MM.1S (cell line): ENCODE data around the gene WAC.

Experiments used
- DNase-seq: peaks from one replicate; pipeline ENCODE4 v3.0.0-alpha.2; 2015
- H2AFZ ChIP-seq: fragments of 300-600 bp; sonication (generic); 2 replicates; pipeline ENCODE4 v1.6.0; 2016; ENCODE audit warnings: antibody characterized with exemption, low read length
- H3F3A ChIP-seq: fragments of 300-600 bp; sonication (generic); 2 replicates; pipeline ENCODE4 v1.6.1; 2016; ENCODE audit warnings: mild to moderate bottlenecking, antibody characterized with exemption, low read length, moderate library complexity, mixed read lengths; ENCODE audit not compliant: insufficient read depth
- H3K27ac ChIP-seq: fragments of 300-600 bp; sonication (generic); 2 replicates; pipeline ENCODE4 v1.5.1; 2016; ENCODE audit warnings: mild to moderate bottlenecking, low read length
- H3K27me3 ChIP-seq: fragments of 300-600 bp; sonication (generic); replicated peaks from 2 replicates; pipeline ENCODE4 v1.6.0; 2016; ENCODE audit warnings: low read length; ENCODE audit not compliant: insufficient read depth
- H3K36me3 ChIP-seq: fragments of 300-600 bp; sonication (generic); replicated peaks from 2 replicates; pipeline ENCODE4 v1.6.1; 2016; ENCODE audit warnings: mild to moderate bottlenecking, low read length, mixed read lengths; ENCODE audit not compliant: insufficient read depth
- H3K4me1 ChIP-seq: fragments of 300-600 bp; sonication (generic); 2 replicates; pipeline ENCODE4 v1.6.1; 2016; ENCODE audit warnings: low read length, mixed read lengths
- H3K4me2 ChIP-seq: fragments of 300-600 bp; sonication (generic); 2 replicates; pipeline ENCODE4 v1.6.0; 2016; ENCODE audit warnings: low read depth, low read length
- H3K4me3 ChIP-seq: fragments of 300-600 bp; sonication (generic); 2 replicates; pipeline ENCODE4 v1.5.1; 2016; ENCODE audit warnings: low read length, mixed read lengths
- H3K79me2 ChIP-seq: fragments of 300-600 bp; sonication (generic); 2 replicates; pipeline ENCODE4 v1.6.1; 2016; ENCODE audit warnings: mixed run types, low read length, mixed read lengths
- H3K9ac ChIP-seq: fragments of 300-600 bp; sonication (generic); 2 replicates; pipeline ENCODE4 v1.6.1; 2016; ENCODE audit warnings: low read length, mixed read lengths
- H3K9me2 ChIP-seq: fragments of 300-600 bp; sonication (generic); replicated peaks from 2 replicates; pipeline ENCODE4 v1.6.1; 2016; ENCODE audit warnings: mild to moderate bottlenecking, low read length, mixed read lengths; ENCODE audit not compliant: insufficient read depth
- H3K9me3 ChIP-seq: fragments of 300-600 bp; sonication (generic); replicated peaks from 2 replicates; pipeline ENCODE4 v1.6.1; 2016; ENCODE audit warnings: mild to moderate bottlenecking, low read length, mixed read lengths; ENCODE audit not compliant: insufficient read depth
- H4K20me1 ChIP-seq: fragments of 300-600 bp; sonication (generic); 2 replicates; pipeline ENCODE4 v1.6.1; 2016; ENCODE audit warnings: mild to moderate bottlenecking, low read length, moderate library complexity, mixed read lengths; ENCODE audit not compliant: insufficient read depth
- EZH2 ChIP-seq: fragments of 300-600 bp; sonication (generic); optimal IDR thresholded peaks from 2 replicates; pipeline ENCODE3; 2017; ENCODE audit warnings: low read depth, mild to moderate bottlenecking, antibody characterized with exemption, low read length, mixed read lengths
- EZH2phosphoT487 ChIP-seq: fragments of 300-600 bp; sonication (generic); IDR thresholded peaks from 2 replicates; pipeline ENCODE4 v1.6.1; 2018; ENCODE audit warnings: antibody characterized with exemption, low read length
- TF ChIP-seq, protein P1 (sequence below): fragments of 300-600 bp; sonication (generic); IDR thresholded peaks from 2 replicates; pipeline ENCODE4 v1.5.1; 2016; ENCODE audit warnings: antibody characterized with exemption, low read length, mixed read lengths

Gene WAC

DNA sequence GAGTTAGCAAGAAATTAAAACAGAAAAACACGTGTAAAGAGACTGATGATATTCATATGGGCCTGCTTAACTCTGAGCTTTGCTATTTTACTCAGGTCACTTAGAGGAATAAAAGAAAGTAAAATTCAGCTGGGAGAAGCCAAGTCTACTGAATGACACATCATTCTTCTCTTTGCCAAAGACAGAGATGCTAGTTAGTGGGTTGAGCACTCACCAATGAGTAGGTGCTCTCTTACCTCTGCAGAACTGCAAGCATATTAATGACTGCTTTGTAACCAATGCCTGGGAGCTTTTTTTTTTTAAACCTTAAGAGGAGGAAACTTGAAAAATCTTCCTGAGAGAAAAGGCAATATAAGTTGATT is 99.6 kb downstream of the WAC start:
- Histone ChIP-seq H3K9me3 (no peaks in the 10 kb centered on the region), H3K36me3 (no peaks in the 10 kb centered on the region), H3F3A (no peaks in the 10 kb centered on the region), H2AFZ (no peak overlapping the region), H3K4me2 (no peak overlapping the region), H3K79me2 (no peaks in the 10 kb centered on the region), H3K9ac (no peak overlapping the region), H3K27ac (no peak overlapping the region), H3K27me3 (no peaks in the 10 kb centered on the region), H3K9me2 (no peaks in the 10 kb centered on the region), H4K20me1 (no peaks in the 10 kb centered on the region), H3K4me1 (no peaks in the 10 kb centered on the region), H3K4me3 (no peak overlapping the region)
- DNase-seq, result no peak
- no peak for TF ChIP-seq EZH2
- TF ChIP-seq EZH2phosphoT487, result no peak
- TF ChIP-seq, protein P1, sequence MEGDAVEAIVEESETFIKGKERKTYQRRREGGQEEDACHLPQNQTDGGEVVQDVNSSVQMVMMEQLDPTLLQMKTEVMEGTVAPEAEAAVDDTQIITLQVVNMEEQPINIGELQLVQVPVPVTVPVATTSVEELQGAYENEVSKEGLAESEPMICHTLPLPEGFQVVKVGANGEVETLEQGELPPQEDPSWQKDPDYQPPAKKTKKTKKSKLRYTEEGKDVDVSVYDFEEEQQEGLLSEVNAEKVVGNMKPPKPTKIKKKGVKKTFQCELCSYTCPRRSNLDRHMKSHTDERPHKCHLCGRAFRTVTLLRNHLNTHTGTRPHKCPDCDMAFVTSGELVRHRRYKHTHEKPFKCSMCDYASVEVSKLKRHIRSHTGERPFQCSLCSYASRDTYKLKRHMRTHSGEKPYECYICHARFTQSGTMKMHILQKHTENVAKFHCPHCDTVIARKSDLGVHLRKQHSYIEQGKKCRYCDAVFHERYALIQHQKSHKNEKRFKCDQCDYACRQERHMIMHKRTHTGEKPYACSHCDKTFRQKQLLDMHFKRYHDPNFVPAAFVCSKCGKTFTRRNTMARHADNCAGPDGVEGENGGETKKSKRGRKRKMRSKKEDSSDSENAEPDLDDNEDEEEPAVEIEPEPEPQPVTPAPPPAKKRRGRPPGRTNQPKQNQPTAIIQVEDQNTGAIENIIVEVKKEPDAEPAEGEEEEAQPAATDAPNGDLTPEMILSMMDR, result no peak

DNA sequence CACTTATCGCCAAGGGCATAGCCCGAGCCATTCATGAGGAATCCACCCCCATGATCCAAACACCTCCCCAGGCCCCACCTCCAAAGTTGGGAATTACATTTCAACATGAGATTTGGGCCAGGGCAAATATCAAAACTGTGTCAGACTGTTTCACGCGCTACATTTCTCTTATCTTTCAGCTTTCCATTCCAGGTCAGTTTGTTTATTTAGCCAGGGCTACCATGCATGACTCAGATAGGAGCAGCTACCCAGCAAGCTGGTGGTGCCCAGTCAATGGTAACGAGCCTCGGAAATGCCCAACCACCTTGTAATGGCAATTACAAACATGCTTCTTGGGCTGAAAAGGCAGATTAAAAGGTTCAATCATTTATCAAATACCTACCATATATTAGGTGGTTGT is 100.8 kb downstream of the WAC start:
- Histone ChIP-seq H3K27me3 (no peaks in the 10 kb centered on the region), H3K9ac (no peak overlapping the region), H4K20me1 (no peaks in the 10 kb centered on the region), H3K9me3 (no peaks in the 10 kb centered on the region), H3K4me2 (no peak overlapping the region), H3F3A (no peaks in the 10 kb centered on the region), H3K4me1 (no peaks in the 10 kb centered on the region), H3K79me2 (no peaks in the 10 kb centered on the region), H3K27ac (no peak overlapping the region), H3K36me3 (no peaks in the 10 kb centered on the region), H3K9me2 (no peaks in the 10 kb centered on the region), H2AFZ (no peak overlapping the region), H3K4me3 (no peak overlapping the region)
- no peak for DNase-seq
- no peak for TF ChIP-seq EZH2
- TF ChIP-seq EZH2phosphoT487, result no peak
- TF ChIP-seq, protein P1, result no peak

DNA sequence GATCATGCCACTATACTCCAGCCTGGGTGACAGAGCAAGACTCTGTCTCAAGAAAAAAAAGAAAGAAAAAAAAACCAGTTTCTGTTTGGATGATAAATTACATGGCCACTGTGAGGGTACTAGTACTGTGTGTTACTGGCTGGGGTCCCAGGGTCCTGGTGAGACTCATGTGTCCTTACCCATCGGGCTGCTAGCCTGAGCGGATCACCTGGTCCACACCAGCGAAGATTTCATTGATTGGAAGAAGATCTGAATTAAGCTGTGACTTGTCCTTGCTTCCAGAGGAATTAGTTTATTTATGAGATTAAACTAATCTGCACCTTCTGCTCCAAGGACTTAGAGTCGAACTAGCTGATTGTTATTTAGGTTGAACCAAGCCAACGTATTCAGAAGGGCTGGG is 104.4 kb downstream of the WAC start:
- DNase-seq, result no peak
- TF ChIP-seq, protein P1, result no peak
- TF ChIP-seq EZH2 (no peak), EZH2phosphoT487 (no peak)
- no peak overlapping the region for H2AFZ ChIP-seq

DNA sequence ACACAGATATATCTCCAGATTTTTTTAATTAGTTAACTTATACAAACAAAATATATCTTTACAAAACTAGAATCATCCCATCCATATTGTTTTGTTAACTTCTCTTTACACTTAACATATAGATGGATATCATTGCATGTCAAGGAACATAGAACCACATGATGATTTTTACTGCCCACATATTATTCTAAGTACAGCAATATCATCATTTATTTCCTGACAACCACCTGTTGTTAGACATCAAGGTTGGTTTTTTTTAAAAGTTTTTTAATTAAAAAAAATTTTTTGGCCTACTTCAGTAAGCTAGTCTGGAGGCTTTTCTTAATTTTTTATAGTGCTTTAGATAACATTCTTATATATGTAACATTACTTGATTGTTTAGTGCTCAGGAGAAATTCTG is 105.5 kb downstream of the WAC start:
- TF ChIP-seq EZH2 (no peak), EZH2phosphoT487 (no peak)
- TF ChIP-seq, protein P1, result no peak

More for the DNA sequence above, 104.4 kb downstream of the WAC start:
- no peak overlapping the region for H3K4me3 ChIP-seq
- H3K9me3 ChIP-seq, result no peaks in the 10 kb centered on the region
- no peak overlapping the region for H3K4me2 ChIP-seq
- no peaks in the 10 kb centered on the region for H3K9me2 ChIP-seq
- H3K9ac ChIP-seq, result no peak overlapping the region
- no peaks in the 10 kb centered on the region for H3K36me3 ChIP-seq
- no peaks in the 10 kb centered on the region for H3K4me1 ChIP-seq
- no peaks in the 10 kb centered on the region for H3K79me2 ChIP-seq
- H3K27me3 ChIP-seq, result no peaks in the 10 kb centered on the region
- H3K27ac ChIP-seq, result no peak overlapping the region
- H3F3A ChIP-seq, result no peaks in the 10 kb centered on the region
- no peaks in the 10 kb centered on the region for H4K20me1 ChIP-seq

More for the DNA sequence above, 105.5 kb downstream of the WAC start:
- H3K4me2 ChIP-seq, result no peak overlapping the region
- no peaks in the 10 kb centered on the region for H3F3A ChIP-seq
- H2AFZ ChIP-seq, result no peak overlapping the region
- H3K36me3 ChIP-seq, result no peaks in the 10 kb centered on the region
- H3K27me3 ChIP-seq, result no peaks in the 10 kb centered on the region
- H3K9ac ChIP-seq, result no peak overlapping the region
- DNase-seq, result no peak
- no peaks in the 10 kb centered on the region for H3K9me2 ChIP-seq
- H3K9me3 ChIP-seq, result no peaks in the 10 kb centered on the region
- H3K4me3 ChIP-seq, result no peak overlapping the region
- H3K4me1 ChIP-seq, result no peaks in the 10 kb centered on the region
- H3K79me2 ChIP-seq, result no peaks in the 10 kb centered on the region
- H4K20me1 ChIP-seq, result no peaks in the 10 kb centered on the region
- H3K27ac ChIP-seq, result no peak overlapping the region
